NCI-H1417 treated with DMSO at 0.1 percent for 48 hours (cell line): ENCODE data around the gene CPSF4.
"Not testable (repeated sequence)": the region's sequence is repeated elsewhere in the genome, so short reads cannot be mapped to it uniquely, and the experiment has no call there.

Experiments used
- DNase-seq: peaks from one replicate; lab custom pipeline; 2025; lab: John Stamatoyannopoulos, UW

CPSF4 gene

GRCh38 chr7:99493823-99494222, 55.1 kb downstream of the CPSF4 start:
- no peak for DNase-seq

GRCh38 chr7:99497766-99498545, 59.2 kb downstream of the CPSF4 start:
- no peak for DNase-seq

GRCh38 chr7:99498546-99498944, 59.8 kb downstream of the CPSF4 start:
- DNase-seq = no peak

- no peak for DNase-seq
Observed at GRCh38 chr7:99499371-99499720, 60.6 kb downstream of the CPSF4 start.

- DNase-seq = peak; percentile 50
Observed at GRCh38 chr7:99499721-99500636, 61.2 kb downstream of the CPSF4 start, which contains the start of gene ZNF394. Gene ZNF394, minus strand, starts transcription at chr7:99500281. Its CDS starts 188 bp downstream, at chr7:99500093.

- no peak for DNase-seq
Observed at GRCh38 chr7:99500637-99501009, 61.9 kb downstream of the CPSF4 start.

GRCh38 chr7:99501236-99501635, 62.5 kb downstream of the CPSF4 start:
- DNase-seq = not testable (repeated sequence)

GRCh38 chr7:99504281-99504602, 65.5 kb downstream of the CPSF4 start:
- no peak for DNase-seq

- DNase-seq = peak; percentile 93
Observed at GRCh38 chr7:99504603-99505323, 66.0 kb downstream of the CPSF4 start, which contains the start of gene ZKSCAN5. Gene ZKSCAN5, plus strand, starts transcription at chr7:99504662. Its CDS starts 1,383 bp downstream, at chr7:99506045.

- no peak for DNase-seq
Observed at GRCh38 chr7:99505324-99505662, 66.5 kb downstream of the CPSF4 start.
